AG09309 (cell line): Measurements from ENCODE around the gene JAZF1.

Experiments
- DNase-seq: peaks from one replicate; pipeline ENCODE4 v3.0.0-alpha.2; 2010; ENCODE audit warnings: low read depth
- H3K4me3 ChIP-seq: 2 replicates; pipeline ENCODE4 v1.5.1; 2011; ENCODE audit warnings: mild to moderate bottlenecking, low read depth, low read length, moderate library complexity; ENCODE audit not compliant: control insufficient read depth
- CTCF ChIP-seq: IDR thresholded peaks from 2 replicates; pipeline ENCODE4 v1.5.1; 2011; ENCODE audit warnings: mild to moderate bottlenecking, low read depth, low read length, inconsistent platforms; ENCODE audit not compliant: insufficient read depth, control insufficient read depth; ENCODE audit errors: missing control alignments

The JAZF1 gene

GRCh38 chr7:28169230-28169629, 11.4 kb downstream of the JAZF1 start:
- H3K4me3 ChIP-seq, result no peak overlapping the region
- no peak for DNase-seq
- no peak for TF ChIP-seq CTCF

- TF ChIP-seq CTCF, result no peak
- no peak overlapping the region for H3K4me3 ChIP-seq
- DNase-seq, result no peak
Observed at GRCh38 chr7:28168393-28169158, 12.0 kb downstream of the JAZF1 start.

GRCh38 chr7:28166982-28167715, 13.4 kb downstream of the JAZF1 start:
- no peak for DNase-seq
- no peak for TF ChIP-seq CTCF
- H3K4me3 ChIP-seq, result no peak overlapping the region

GRCh38 chr7:28165961-28166955, 14.3 kb downstream of the JAZF1 start:
- H3K4me3 ChIP-seq, result no peak overlapping the region
- peak; percentile 84 for DNase-seq
- no peak for TF ChIP-seq CTCF

GRCh38 chr7:28165261-28165660, 15.3 kb downstream of the JAZF1 start:
- DNase-seq, result no peak
- no peak for TF ChIP-seq CTCF
- H3K4me3 ChIP-seq, result no peak overlapping the region

- H3K4me3 ChIP-seq, result no peak overlapping the region
- no peak for TF ChIP-seq CTCF
- peak; percentile 70 for DNase-seq
Observed at GRCh38 chr7:28163949-28164348, 16.6 kb downstream of the JAZF1 start.
